Brain microvascular endothelial cell (primary cell): ENCODE results near the gene ZCCHC24.
A peak's percentile ranks its signal among the peaks of the same experiment; 100 is the strongest.

Experiments
- DNase-seq: peaks from one replicate; pipeline ENCODE4 v3.0.0-alpha.2; 2020
- H3K27ac ChIP-seq: fragments of 250-450 bp; sonication (Bioruptor Pico); 2 replicates; pipeline ENCODE4 v1.5.1; 2020; ENCODE audit warnings: mild to moderate bottlenecking, moderate library complexity
- H3K27me3 ChIP-seq: fragments of 250-450 bp; sonication (Bioruptor Pico); replicated peaks from 2 replicates; pipeline ENCODE4 v1.5.1; 2020; ENCODE audit warnings: mild to moderate bottlenecking
- H3K36me3 ChIP-seq: fragments of 250-450 bp; sonication (Bioruptor Pico); replicated peaks from 2 replicates; pipeline ENCODE4 v1.5.1; 2020; ENCODE audit warnings: mild to moderate bottlenecking
- H3K4me3 ChIP-seq: 2 replicates; pipeline ENCODE4 v1.5.1; 2011; ENCODE audit warnings: low read depth, mild to moderate bottlenecking, control low read depth, low read length, moderate library complexity
- CTCF ChIP-seq: IDR thresholded peaks from 2 replicates; pipeline ENCODE4 v1.5.1; 2011; ENCODE audit warnings: low read depth, mild to moderate bottlenecking, moderate library complexity, low read length, control low read depth, inconsistent platforms; ENCODE audit errors: missing control alignments
- in situ Hi-C: cut with HindIII; loops from 2 replicates; pipeline ENCODE4 v1.10.0; 2017; ENCODE audit warnings: low sequenced_read_pairs, low pct_ligation_motif_present

Gene ZCCHC24

GRCh38 chr10:79413196-79413595 is 32.2 kb downstream of the ZCCHC24 start:
- H3K27ac ChIP-seq, result no peak overlapping the region
- H3K4me3 ChIP-seq, result no peak overlapping the region
- in situ Hi-C loops, result no loop called here
- peaks cover 5% of the 10 kb centered on the region for H3K36me3 ChIP-seq
- no peak for TF ChIP-seq CTCF
- DNase-seq, result peak; percentile 33
- H3K27me3 ChIP-seq, result no peaks in the 10 kb centered on the region

- no peak for TF ChIP-seq CTCF
- Histone ChIP-seq H3K4me3 (no peak overlapping the region), H3K27ac (no peak overlapping the region), H3K27me3 (no peaks in the 10 kb centered on the region), H3K36me3 (peaks cover 5% of the 10 kb centered on the region)
- DNase-seq, result no peak
- in situ Hi-C loops, result no loop called here
Observed at GRCh38 chr10:79412516-79412915, 32.9 kb downstream of the ZCCHC24 start.

- no peak for TF ChIP-seq CTCF
- Histone ChIP-seq H3K27me3 (no peaks in the 10 kb centered on the region), H3K4me3 (no peak overlapping the region), H3K36me3 (peaks cover 2% of the 10 kb centered on the region), H3K27ac (no peak overlapping the region)
- in situ Hi-C loops, result no loop called here
- no peak for DNase-seq
Observed at GRCh38 chr10:79411546-79412495, 33.6 kb downstream of the ZCCHC24 start.

- no peak for DNase-seq
- in situ Hi-C loops, result no loop called here
- Histone ChIP-seq H3K27ac (no peak overlapping the region), H3K27me3 (no peaks in the 10 kb centered on the region), H3K36me3 (peaks cover 2% of the 10 kb centered on the region), H3K4me3 (no peak overlapping the region)
- no peak for TF ChIP-seq CTCF
Observed at GRCh38 chr10:79410315-79411094, 34.9 kb downstream of the ZCCHC24 start.

- in situ Hi-C loops, result no loop called here
- Histone ChIP-seq H3K4me3 (no peak overlapping the region), H3K27ac (no peak overlapping the region), H3K27me3 (no peaks in the 10 kb centered on the region), H3K36me3 (peaks cover 2% of the 10 kb centered on the region)
- DNase-seq, result no peak
- TF ChIP-seq CTCF, result no peak
Observed at GRCh38 chr10:79409726-79410085, 35.7 kb downstream of the ZCCHC24 start.
